Gastrocnemius medialis (tissue), 4 donors: ENCODE measurements around the gene PAPOLG.

Experiments
- CTCF ChIP-seq, 5 experiments: fragments of 450-650 bp in 3 of 5; fragments of 200-600 bp in 2 of 5; sonication (generic) in 2 of 5; IDR thresholded peaks in 4 of 5; conservative IDR thresholded peaks in 1 of 5; 1 replicate in 4 of 5; 2 replicates in 1 of 5; pipeline ENCODE4 v1.5.1; 2016 to 2019; ENCODE audit warnings: antibody characterized with exemption in 5 of 5, mild to moderate bottlenecking in 3 of 5, moderate library complexity in 3 of 5
- POLR2A ChIP-seq, 2 donors: fragments of 450-650 bp; IDR thresholded peaks; one replicate each; pipeline ENCODE4 v1.6.1; 2017; ENCODE audit warnings: antibody characterized with exemption in 2 of 2, mild to moderate bottlenecking in 2 of 2, moderate library complexity in 2 of 2

GRCh38 chr2:60839126-60839813 lies 83.2 kb downstream of the PAPOLG start:
- TF ChIP-seq CTCF (IDR thresholded peaks at IDR 0.05 in 4 of 5, conservative IDR thresholded peaks at IDR 0.05 in 1 of 5) (no peak), POLR2A (IDR thresholded peaks at IDR 0.05) (no peak)
